ENCODE measurements around the gene CYP1B1. TPM values are rescaled to one million over a fixed set of nuclear protein-coding genes. Genes with fewer than 3 reads are reported as not detected.
"Not testable (repeated sequence)": the region's sequence is repeated elsewhere in the genome, so short reads cannot be mapped to it uniquely, and the experiment has no call there.

Gene CYP1B1
- polyA plus RNA-seq, 1 experiment: 7.8 TPM

DNA sequence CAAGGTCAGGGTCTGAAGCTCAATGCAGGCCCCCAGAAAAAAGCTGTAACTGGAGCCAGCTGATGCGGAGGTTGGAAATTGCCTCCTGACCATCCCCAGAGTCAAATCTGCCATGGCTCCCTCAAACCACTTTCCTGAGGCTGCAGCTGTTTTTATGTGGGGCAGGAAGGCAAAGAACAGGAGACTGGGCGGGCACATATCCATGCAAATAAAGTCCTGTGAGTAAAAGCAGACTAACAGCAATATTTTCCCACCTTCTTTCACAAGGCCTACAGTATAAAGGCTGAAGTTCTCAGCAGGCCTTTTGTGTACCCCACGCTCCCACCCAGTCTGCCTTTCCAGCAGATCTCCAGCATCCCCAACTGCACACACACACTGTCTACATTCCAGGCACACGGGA, 47.1 kb downstream of the CYP1B1 start:
- TF ChIP-seq CTCF (IDR thresholded peaks at IDR 0.05; ENCODE audit: low read depth, low read length): no peak
- Histone ChIP-seq H3K27ac (ENCODE audit: low read depth, low read length) (no peak overlapping the region), H3K27me3 (ENCODE audit: control insufficient read depth, insufficient read depth, low read length) (peaks cover 8% of the 10 kb centered on the region), H3K9me3 (ENCODE audit: control insufficient read depth, insufficient read depth, low read length) (no peaks in the 10 kb centered on the region), H3K4me3 (ENCODE audit: low read depth, low read length) (no peak overlapping the region)
- DNase-seq (ENCODE audit: low read depth, low spot score): no peak
- POLR2A ChIA-PET: no interaction called here
- CTCF ChIA-PET: interaction anchor here (0.6 to 1.4 kb wide), 2 partner anchors 16 to 331 kb away, joined by 3 to 4 read pairs; no protein-coding TSS in a partner anchor

GRCh38 chr2:38026846-38027245, 49.1 kb downstream of the CYP1B1 start:
- Histone ChIP-seq H3K27me3 (ENCODE audit: control insufficient read depth, insufficient read depth, low read length) (peaks cover 8% of the 10 kb centered on the region), H3K9me3 (ENCODE audit: control insufficient read depth, insufficient read depth, low read length) (no peaks in the 10 kb centered on the region), H3K27ac (ENCODE audit: low read depth, low read length) (no peak overlapping the region), H3K4me3 (ENCODE audit: low read depth, low read length) (no peak overlapping the region)
- DNase-seq (ENCODE audit: low read depth, low spot score): no peak
- CTCF ChIA-PET: no interaction called here
- TF ChIP-seq CTCF (IDR thresholded peaks at IDR 0.05; ENCODE audit: low read depth, low read length): no peak
- POLR2A ChIA-PET: no interaction called here

DNA sequence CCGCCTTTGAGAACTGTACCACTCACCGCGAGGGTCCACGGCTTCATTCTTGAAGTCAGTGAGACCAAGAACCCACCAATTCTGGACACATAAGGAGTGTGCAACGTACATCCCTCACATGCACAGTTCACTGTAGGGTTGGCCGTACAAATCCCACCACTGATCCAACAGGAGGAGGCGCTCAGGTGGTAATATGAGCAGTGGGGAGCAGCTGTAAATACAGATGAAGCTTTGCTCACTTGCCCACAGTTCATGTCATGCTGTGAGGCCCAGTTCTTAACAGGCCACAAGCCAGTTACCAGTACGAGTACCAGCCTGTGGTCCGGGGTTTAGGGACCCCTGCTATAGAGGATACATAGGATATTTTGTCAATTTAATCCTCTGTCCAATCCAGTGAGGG, 54.4 kb downstream of the CYP1B1 start:
- Histone ChIP-seq H3K4me3 (ENCODE audit: low read depth, low read length) (no peak overlapping the region), H3K27me3 (ENCODE audit: control insufficient read depth, insufficient read depth, low read length) (peaks cover 2% of the 10 kb centered on the region), H3K9me3 (ENCODE audit: control insufficient read depth, insufficient read depth, low read length) (peaks cover 3% of the 10 kb centered on the region; the same call in 1 of the 2 replicates), H3K27ac (ENCODE audit: low read depth, low read length) (no peak overlapping the region)
- CTCF ChIA-PET: no interaction called here
- TF ChIP-seq CTCF (IDR thresholded peaks at IDR 0.05; ENCODE audit: low read depth, low read length): no peak
- POLR2A ChIA-PET: no interaction called here
- DNase-seq (ENCODE audit: low read depth, low spot score): no peak

GRCh38 chr2:38020359-38021069, 55.4 kb downstream of the CYP1B1 start:
- POLR2A ChIA-PET, CTCF ChIA-PET: not testable (repeated sequence)

DNA sequence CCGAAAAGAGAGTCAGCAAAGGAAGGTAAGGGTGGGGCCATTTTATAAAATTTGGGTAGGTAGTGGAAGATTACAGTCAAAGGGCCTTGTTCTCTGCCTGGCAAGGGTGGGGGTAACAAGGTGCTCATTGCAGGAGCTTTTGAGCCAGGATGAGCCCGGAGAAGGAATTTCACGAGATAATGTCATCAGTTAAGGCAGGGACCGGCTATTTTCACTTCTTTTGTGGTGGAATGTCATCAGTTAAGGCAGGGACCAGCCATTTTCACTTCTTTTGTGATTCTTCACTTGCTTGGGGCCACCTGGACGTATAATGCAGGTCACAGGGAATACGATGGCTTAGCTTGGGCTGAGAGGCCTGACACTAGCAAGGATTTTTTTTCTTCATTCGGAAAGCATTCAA, 58.1 kb downstream of the CYP1B1 start:
- no peak for DNase-seq (ENCODE audit: low read depth, low spot score)
- H3K9me3 ChIP-seq (ENCODE audit: control insufficient read depth, insufficient read depth, low read length): peaks cover 3% of the 10 kb centered on the region; the same call in 1 of the 2 replicates
- H3K27ac ChIP-seq (ENCODE audit: low read depth, low read length): no peak overlapping the region
- POLR2A ChIA-PET: no interaction called here
- H3K27me3 ChIP-seq (ENCODE audit: control insufficient read depth, insufficient read depth, low read length): no peaks in the 10 kb centered on the region
- CTCF ChIA-PET: no interaction called here
- H3K4me3 ChIP-seq (ENCODE audit: low read depth, low read length): no peak overlapping the region
- TF ChIP-seq CTCF (IDR thresholded peaks at IDR 0.05; ENCODE audit: low read depth, low read length): no peak

More at GRCh38 chr2:38020359-38021069, 55.4 kb downstream of the CYP1B1 start:
- H3K4me3 ChIP-seq (ENCODE audit: low read depth, low read length); DNase-seq (ENCODE audit: low read depth, low spot score); H3K9me3 ChIP-seq (ENCODE audit: control insufficient read depth, insufficient read depth, low read length); H3K27me3 ChIP-seq (ENCODE audit: control insufficient read depth, insufficient read depth, low read length); H3K27ac ChIP-seq (ENCODE audit: low read depth, low read length): not testable (repeated sequence)

Other genes starting within 250 kb of the CYP1B1 start
- gene RMDN2, start 150.9 kb downstream of the CYP1B1 start, polyA plus RNA-seq (2011; rRNA removed): 3.6 and 5.7 TPM in 2 replicates